ENCODE measurements around the gene SPPL2C.

- TF ChIP-seq CTCF (IDR thresholded peaks at IDR 0.05; ENCODE audit: insufficient read depth, low read length, poor library complexity, severe bottlenecking) (peak; percentile 93), EZH2phosphoT487 (conservative IDR thresholded peaks at IDR 0.05; ENCODE audit: low read length) (no peak)
These were observed 8.0 kb downstream of the SPPL2C start for GRCh38 chr17:45852535-45853297.
